K562 (cell line): Measurements from ENCODE around the gene KAZN. TPM values are rescaled to one million over a fixed set of nuclear protein-coding genes. Genes with fewer than 3 reads are reported as not detected.

Experiments
- BCOR ChIP-seq: fragments of 450-650 bp; IDR thresholded peaks from 2 replicates; pipeline ENCODE4 v1.6.1; 2016
- CXXC5 ChIP-seq: fragments of 250-450 bp; sonication (Bioruptor Pico); IDR thresholded peaks from 2 replicates; pipeline ENCODE4 v1.8.0; 2022; ENCODE audit warnings: inconsistent platforms, mild to moderate bottlenecking, moderate library complexity
- FIP1L1 ChIP-seq: fragments of 200-400 bp; formaldehyde crosslinking; IDR thresholded peaks from 2 replicates; pipeline ENCODE4 v1.6.1; 2018; ENCODE audit warnings: mild to moderate bottlenecking, low read depth, low read length; ENCODE audit not compliant: poor library complexity, severe bottlenecking
- KDM4B ChIP-seq, 2 experiments: fragments of 450-650 bp in 1 of 2; sonication (generic) in 1 of 2; IDR thresholded peaks; 2 replicates each; pipeline ENCODE4 v1.6.1; 2016 to 2017; ENCODE audit warnings: borderline replicate concordance in 2 of 2, antibody characterized with exemption in 1 of 2, low read depth in 1 of 2, mild to moderate bottlenecking in 1 of 2
- MAZ ChIP-seq, 2 experiments: fragments of 450-650 bp in 1 of 2; sonication (generic) in 1 of 2; formaldehyde crosslinking; IDR thresholded peaks in 1 of 2; conservative IDR thresholded peaks in 1 of 2; 2 replicates each; pipeline versions ENCODE4 v1.4.0 to v1.5.0; 2020; ENCODE audit warnings: mild to moderate bottlenecking in 1 of 2, missing genetic modification reagents in 1 of 2
- NELFE ChIP-seq: IDR thresholded peaks from 2 replicates; pipeline ENCODE4 v1.6.1; 2011; ENCODE audit warnings: mild to moderate bottlenecking; ENCODE audit not compliant: insufficient read depth, insufficient read length
- RBM25 ChIP-seq: fragments of 200-400 bp; formaldehyde crosslinking; IDR thresholded peaks from 2 replicates; pipeline ENCODE4 v1.6.1; 2018; ENCODE audit warnings: low read length, low read depth, moderate library complexity; ENCODE audit not compliant: severe bottlenecking
- RCOR1 ChIP-seq, 2 experiments: IDR thresholded peaks; 2 replicates each; pipeline ENCODE4 v1.6.1; 2012; ENCODE audit warnings: low read depth in 2 of 2, low read length in 2 of 2, borderline replicate concordance in 1 of 2, improper control_type of control experiment in 1 of 2
- RNF2 ChIP-seq: sonication (generic); IDR thresholded peaks from 2 replicates; pipeline ENCODE4 v1.6.1; 2016
- ZNF140 ChIP-seq: fragments of 250-450 bp; sonication (Bioruptor Pico); IDR thresholded peaks from 2 replicates; pipeline ENCODE4 v1.8.0; 2021; ENCODE audit warnings: moderate library complexity, mild to moderate bottlenecking, inconsistent platforms
- ZNF174 ChIP-seq: fragments of 250-450 bp; sonication (Bioruptor Pico); IDR thresholded peaks from 2 replicates; pipeline ENCODE4 v1.4.0; 2020; ENCODE audit warnings: mild to moderate bottlenecking
- polyA plus RNA-seq, 8 experiments: library from polyadenylated mRNA; depleted of rRNA in 4 of 8; stranded (reverse) in 5 of 8; unstranded in 3 of 8; fragments of >200 nt; fragmentation: Nextera tagmentation in 2 of 8; fragmentation: Illumina TruSeq in 1 of 8; extraction: Ambion mirVana in 2 of 8; extraction: Trizol in 1 of 8; gene quantifications; 2 replicates each; pipeline versions ENCODE4 v1.2.1 to v1.2.3, GENCODE V29; 2011 to 2014; ENCODE audit warnings: inconsistent platforms in 1 of 8, missing spikeins in 1 of 8
- total RNA-seq, 7 experiments: library from RNA; depleted of rRNA in 6 of 7; stranded (reverse); fragments of >200 nt in 6 of 7; fragmentation: Illumina TruSeq in 2 of 7; extraction: Trizol in 2 of 7; gene quantifications; 2 replicates each; pipeline versions ENCODE4 v1.2.1 to v1.2.3, GENCODE V29; 2011 to 2021; ENCODE audit warnings: low replicate concordance in 1 of 7
- TF ChIP-seq, protein P1 (sequence below): fragments of 150-350 bp; conservative IDR thresholded peaks from 2 replicates; pipeline ENCODE4 v1.6.1; 2014; ENCODE audit warnings: low read length
- TF ChIP-seq, protein P2 (sequence below): fragments of 250-450 bp; sonication (Bioruptor Pico); IDR thresholded peaks from 2 replicates; pipeline ENCODE4 v1.4.0; 2020; ENCODE audit warnings: mild to moderate bottlenecking, moderate library complexity
- TF ChIP-seq, protein P3 (sequence below): sonication (generic); formaldehyde crosslinking; IDR thresholded peaks from 2 replicates; pipeline ENCODE4 v1.9.0; 2022; ENCODE audit warnings: mild to moderate bottlenecking, missing genetic modification reagents
- TF ChIP-seq, protein P4 (sequence below): IDR thresholded peaks from 3 replicates; pipeline ENCODE4 v1.6.1; 2011; ENCODE audit warnings: borderline replicate concordance, mild to moderate bottlenecking, moderate library complexity; ENCODE audit not compliant: insufficient read length; ENCODE audit errors: extremely low read depth

KAZN gene
- total and polyA plus RNA-seq, 9 of the 15 experiments (the other 6 are each of a cell fraction or from before 2014, with no cell fraction given), result 2.1 to 21.6 (median 5.4) TPM

DNA sequence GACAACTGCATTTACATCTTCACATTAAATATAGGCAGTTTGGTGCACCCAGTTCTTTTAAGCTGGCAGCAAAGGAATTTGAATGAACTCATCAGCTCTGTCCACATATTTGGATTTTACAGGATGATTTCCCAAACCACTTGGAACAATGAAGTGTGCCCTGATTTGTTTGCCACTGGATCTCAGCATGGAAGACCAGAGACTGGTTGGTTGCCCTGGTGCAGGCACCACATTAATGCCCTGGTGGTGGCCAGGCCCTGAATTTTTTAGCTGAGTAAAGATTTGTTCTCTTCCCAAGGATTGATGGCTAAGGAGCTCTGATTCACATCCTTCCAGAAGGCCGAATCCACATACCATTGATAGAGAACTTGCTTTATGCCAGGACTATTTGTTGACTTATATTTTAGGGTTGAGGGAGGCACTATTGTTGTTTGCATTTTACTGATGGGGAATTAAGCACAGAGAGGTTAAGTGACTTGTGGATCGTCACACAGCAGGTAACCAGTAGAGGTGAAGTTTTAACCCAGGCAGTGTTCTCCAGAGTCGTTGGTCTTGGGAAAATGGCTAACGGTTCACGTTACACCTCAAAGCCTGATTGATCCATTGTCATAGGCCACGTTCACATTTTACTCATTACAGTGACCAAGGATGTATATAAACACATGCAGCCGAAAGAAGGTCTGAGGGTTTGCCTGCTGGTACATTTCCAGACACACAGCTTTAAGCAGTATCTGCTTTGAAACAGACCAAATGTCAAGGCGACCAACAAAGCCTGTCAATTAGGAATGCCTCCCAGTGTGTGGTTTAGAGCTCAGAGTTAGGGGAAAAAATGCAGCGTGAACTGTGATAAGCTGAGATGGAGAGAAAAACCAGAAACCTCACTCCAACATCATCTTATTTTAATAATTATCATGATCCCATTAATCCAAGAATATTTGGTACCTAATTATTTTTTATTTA lies 50.7 kb downstream of the KAZN start (continued):
- TF ChIP-seq, protein P1, sequence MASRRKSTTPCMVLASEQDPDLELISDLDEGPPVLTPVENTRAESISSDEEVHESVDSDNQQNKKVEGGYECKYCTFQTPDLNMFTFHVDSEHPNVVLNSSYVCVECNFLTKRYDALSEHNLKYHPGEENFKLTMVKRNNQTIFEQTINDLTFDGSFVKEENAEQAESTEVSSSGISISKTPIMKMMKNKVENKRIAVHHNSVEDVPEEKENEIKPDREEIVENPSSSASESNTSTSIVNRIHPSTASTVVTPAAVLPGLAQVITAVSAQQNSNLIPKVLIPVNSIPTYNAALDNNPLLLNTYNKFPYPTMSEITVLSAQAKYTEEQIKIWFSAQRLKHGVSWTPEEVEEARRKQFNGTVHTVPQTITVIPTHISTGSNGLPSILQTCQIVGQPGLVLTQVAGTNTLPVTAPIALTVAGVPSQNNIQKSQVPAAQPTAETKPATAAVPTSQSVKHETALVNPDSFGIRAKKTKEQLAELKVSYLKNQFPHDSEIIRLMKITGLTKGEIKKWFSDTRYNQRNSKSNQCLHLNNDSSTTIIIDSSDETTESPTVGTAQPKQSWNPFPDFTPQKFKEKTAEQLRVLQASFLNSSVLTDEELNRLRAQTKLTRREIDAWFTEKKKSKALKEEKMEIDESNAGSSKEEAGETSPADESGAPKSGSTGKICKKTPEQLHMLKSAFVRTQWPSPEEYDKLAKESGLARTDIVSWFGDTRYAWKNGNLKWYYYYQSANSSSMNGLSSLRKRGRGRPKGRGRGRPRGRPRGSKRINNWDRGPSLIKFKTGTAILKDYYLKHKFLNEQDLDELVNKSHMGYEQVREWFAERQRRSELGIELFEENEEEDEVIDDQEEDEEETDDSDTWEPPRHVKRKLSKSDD, result no peak
- no peak for TF ChIP-seq RNF2
- peak; percentile 99 for TF ChIP-seq RBM25
- no peak for TF ChIP-seq ZNF140
- no peak for TF ChIP-seq MAZ (CRISPR knock-in tag; conservative IDR thresholded peaks at IDR 0.05 in 1 of 2, IDR thresholded peaks at IDR 0.05 in 1 of 2)
- TF ChIP-seq, protein P2, sequence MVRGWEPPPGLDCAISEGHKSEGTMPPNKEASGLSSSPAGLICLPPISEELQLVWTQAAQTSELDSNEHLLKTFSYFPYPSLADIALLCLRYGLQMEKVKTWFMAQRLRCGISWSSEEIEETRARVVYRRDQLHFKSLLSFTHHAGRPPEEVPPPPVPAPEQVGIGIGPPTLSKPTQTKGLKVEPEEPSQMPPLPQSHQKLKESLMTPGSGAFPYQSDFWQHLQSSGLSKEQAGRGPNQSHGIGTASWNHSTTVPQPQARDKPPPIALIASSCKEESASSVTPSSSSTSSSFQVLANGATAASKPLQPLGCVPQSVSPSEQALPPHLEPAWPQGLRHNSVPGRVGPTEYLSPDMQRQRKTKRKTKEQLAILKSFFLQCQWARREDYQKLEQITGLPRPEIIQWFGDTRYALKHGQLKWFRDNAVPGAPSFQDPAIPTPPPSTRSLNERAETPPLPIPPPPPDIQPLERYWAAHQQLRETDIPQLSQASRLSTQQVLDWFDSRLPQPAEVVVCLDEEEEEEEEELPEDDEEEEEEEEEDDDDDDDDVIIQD (CRISPR knock-in tag), result no peak
- 0 out of 4 replicates have a peak, but pooled peaks of 1 of the 2 experiments have one; percentile 29 for TF ChIP-seq RCOR1 (IDR thresholded peaks at IDR 0.05; ENCODE audit: borderline replicate concordance in 1 of 2, low read depth in 2 of 2, low read length in 2 of 2)
- TF ChIP-seq CXXC5, result no peak
- TF ChIP-seq KDM4B (IDR thresholded peaks at IDR 0.05; ENCODE audit: borderline replicate concordance in 2 of 2, low read depth in 1 of 2), result no peak
- TF ChIP-seq ZNF174 (CRISPR knock-in tag), result no peak
- TF ChIP-seq NELFE, result no peak
- no peak for TF ChIP-seq FIP1L1
- TF ChIP-seq, protein P3, sequence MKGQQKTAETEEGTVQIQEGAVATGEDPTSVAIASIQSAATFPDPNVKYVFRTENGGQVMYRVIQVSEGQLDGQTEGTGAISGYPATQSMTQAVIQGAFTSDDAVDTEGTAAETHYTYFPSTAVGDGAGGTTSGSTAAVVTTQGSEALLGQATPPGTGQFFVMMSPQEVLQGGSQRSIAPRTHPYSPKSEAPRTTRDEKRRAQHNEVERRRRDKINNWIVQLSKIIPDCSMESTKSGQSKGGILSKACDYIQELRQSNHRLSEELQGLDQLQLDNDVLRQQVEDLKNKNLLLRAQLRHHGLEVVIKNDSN (CRISPR knock-in tag), result no peak
- TF ChIP-seq BCOR, result peak; percentile 90
- TF ChIP-seq, protein P4, sequence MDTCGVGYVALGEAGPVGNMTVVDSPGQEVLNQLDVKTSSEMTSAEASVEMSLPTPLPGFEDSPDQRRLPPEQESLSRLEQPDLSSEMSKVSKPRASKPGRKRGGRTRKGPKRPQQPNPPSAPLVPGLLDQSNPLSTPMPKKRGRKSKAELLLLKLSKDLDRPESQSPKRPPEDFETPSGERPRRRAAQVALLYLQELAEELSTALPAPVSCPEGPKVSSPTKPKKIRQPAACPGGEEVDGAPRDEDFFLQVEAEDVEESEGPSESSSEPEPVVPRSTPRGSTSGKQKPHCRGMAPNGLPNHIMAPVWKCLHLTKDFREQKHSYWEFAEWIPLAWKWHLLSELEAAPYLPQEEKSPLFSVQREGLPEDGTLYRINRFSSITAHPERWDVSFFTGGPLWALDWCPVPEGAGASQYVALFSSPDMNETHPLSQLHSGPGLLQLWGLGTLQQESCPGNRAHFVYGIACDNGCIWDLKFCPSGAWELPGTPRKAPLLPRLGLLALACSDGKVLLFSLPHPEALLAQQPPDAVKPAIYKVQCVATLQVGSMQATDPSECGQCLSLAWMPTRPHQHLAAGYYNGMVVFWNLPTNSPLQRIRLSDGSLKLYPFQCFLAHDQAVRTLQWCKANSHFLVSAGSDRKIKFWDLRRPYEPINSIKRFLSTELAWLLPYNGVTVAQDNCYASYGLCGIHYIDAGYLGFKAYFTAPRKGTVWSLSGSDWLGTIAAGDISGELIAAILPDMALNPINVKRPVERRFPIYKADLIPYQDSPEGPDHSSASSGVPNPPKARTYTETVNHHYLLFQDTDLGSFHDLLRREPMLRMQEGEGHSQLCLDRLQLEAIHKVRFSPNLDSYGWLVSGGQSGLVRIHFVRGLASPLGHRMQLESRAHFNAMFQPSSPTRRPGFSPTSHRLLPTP, result no peak
